GM21528 (cell line): Measurements from ENCODE around the gene TACR1.
A peak's percentile ranks its signal among the peaks of the same experiment; 100 is the strongest.
"Not testable (repeated sequence)": the region's sequence is repeated elsewhere in the genome, so short reads cannot be mapped to it uniquely, and the experiment has no call there.

Source experiments
- ATAC-seq: cut with Tn5 transposase; IDR thresholded peaks from one replicate; pipeline ENCODE4 v1.9.1; 2021; ENCODE audit warnings: mild to moderate bottlenecking, moderate library complexity; ENCODE audit not compliant: unreplicated experiment, low FRiP score

TACR1 gene

DNA sequence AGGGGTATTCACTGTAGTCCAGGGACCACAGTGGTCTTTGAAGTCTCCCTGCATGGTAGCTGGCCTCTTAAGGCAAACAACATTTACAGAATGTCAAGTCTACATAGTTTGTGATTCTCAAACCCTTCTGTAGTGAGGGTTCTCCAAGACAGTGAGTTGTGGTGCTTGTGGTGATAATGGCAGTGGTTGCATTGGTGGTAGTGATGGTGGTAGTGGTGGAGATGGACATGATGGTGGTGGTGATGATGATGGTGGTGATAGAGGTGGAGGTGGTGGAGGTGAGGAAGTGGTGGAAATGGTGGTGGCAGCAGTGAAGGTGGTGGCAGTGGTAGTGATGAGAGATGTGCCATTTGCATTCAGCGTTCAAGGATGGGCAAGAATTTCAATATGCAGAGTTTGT lies 104.9 kb downstream of the TACR1 start:
- no peak for ATAC-seq

DNA sequence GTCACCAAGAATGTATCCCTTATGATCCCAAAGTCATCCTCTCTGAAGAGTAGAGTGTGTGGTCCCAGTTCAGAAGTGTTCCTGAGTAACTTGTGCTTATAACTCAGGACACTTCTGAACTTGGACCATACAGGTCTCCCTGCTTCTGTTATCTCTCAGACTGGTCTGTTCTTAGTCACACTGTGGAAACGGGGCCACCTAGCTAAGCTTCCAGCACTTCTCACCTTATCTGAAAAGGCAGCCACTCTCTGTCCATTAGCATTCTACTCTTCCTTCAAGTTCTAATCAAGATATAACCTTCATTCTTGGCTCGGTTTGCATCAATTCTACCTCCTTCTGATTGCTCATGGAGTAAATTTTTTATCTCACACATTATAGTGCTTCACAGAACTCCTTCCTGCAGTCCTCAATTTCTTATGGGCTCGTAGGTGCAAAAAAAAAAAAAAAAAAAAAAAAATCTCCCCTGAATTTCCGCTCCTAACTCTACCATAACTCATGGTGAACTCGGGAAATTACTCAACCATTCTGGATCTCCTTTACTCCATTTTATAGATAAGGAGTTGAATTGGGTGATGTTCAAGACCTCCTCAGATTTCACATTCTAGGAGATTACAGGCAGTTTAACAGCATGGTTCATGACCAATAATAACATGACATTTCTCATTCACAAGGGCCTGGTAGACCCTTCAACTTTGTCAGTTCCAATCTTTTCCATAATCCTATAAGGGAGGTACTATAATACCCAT lies 108.4 kb downstream of the TACR1 start:
- no peak for ATAC-seq

DNA sequence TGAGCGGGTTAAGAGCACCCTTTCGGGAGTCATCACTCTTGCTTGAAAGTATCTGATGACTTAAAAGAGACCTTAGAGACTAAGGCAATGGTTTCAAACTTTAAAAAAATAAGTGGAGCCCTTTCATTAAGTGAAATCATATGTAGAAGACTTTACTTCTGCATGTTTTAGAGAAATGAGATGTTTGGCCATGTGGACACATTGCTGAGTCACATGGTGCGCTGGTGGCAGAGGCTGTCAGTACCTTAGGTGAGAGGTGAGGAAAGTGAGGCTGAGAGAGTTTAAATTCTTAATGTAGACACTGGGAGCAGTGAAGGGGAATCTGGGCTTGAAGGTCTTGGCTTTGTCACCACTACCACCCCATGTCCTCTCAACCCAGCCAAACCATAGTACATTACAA lies 109.8 kb downstream of the TACR1 start:
- no peak for ATAC-seq

DNA sequence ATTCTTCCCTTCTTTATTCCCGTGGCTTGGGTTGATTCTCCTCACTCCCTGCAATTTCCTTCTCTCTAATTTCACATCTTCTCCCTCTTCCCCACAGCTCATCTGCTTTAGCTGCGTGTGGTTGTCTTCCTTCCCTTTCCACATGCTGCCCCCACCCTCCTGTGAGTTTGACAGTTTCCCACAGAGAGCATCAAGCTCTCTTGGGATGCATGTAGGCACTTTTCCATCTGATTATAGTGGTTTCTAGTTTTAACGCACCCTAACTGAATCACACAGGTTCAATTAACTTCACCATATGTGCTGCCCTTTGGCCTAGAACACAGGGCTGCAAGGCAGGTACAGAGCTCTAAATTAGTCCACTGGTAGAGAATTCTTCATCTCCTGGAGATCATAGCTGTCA lies 110.5 kb downstream of the TACR1 start:
- ATAC-seq: no peak

DNA sequence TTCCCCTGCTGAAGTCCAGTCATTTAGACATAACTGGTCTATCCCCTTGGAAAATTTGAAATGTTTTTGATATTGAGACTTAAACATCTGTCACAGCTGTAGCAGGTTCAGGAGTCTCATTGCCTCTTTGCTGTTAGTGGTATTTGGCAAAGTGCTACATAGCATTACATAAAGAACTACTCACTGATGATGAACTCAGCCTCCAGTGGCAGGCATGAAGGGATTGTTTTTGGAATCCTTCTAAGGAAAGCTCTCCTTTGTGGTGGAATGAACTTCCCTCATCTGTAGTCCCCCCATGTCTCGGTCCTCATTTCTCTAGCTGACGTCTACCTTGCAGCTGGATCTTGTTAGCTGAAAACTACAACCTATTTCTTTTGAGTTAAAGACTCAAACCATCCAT lies 111.6 kb downstream of the TACR1 start:
- ATAC-seq: no peak

DNA sequence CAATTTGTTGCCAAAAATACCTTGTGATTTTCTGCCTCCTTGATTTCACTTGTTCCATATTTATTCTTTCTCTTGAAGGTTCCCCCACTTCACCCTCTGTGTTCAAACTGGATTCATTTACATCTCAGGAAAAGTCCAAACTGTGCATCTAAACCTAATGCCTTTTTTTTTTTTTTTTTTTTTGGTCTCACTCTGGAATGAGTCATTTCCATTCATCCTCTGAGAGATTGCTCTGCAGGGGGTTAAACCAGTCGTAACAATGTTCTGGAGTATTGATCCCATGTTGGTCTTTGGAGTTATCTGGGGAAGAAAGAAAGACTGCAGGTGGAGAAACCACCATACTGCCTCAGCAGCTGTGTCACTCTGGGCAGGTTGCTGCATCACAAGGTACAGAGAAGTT lies 119.7 kb downstream of the TACR1 start:
- ATAC-seq: no peak

DNA sequence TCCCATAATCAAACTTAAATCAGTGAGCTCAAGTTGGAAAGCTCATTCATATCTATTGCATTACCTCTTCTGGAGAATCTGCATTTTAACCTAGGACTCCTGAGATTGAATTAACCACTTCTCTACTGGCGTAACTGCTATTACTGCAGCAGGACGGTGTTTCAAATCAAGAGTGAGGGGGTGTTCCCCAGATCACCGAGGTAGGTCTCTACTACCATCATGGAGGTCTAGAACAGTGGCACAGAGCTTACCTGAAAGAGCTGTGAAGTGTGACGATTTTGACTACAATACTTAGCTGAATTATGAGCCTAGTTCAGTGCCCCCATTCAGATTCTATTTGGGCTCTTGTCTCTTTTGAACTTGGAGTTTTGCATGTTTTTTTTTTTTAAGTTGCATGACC lies 121.4 kb downstream of the TACR1 start:
- ATAC-seq: no peak

DNA sequence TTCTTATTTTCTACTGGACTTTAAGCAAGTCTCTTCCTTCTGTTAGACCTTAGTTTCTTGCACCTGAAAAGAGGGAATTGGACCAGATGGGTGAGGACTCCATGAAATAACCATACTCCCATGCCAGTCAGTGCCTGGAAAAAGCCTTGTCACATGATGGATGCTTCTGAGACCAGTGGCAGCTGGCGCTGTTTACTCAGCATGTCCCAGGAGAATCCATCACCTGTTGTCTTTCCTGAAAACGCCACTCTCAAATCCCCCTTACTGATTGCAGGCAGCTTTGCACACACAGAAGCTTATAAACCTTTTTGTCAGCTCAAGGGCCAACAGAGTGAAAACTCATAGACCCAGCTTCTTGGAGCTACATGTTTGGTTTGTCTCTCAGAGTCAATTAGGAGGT lies 123.2 kb downstream of the TACR1 start:
- no peak for ATAC-seq

DNA sequence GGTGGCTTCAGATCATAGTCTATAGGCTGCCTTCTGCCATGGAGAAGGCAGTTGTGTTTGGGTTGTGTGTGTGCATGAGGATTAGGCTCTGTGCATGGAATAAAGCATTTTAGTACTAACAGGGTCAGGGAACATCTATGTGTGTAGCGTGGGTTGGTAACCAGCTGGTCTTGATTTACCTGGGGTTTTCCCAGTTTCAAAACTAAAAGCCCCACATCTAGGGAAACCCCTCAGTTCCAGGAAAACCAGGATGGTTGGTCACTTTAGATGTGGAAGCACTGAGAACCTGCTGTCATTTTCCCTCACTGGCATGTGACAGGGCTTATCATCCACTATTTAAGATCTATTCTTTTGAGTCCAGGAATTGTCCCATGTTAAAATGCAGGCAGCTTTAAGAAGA lies 124.6 kb downstream of the TACR1 start:
- ATAC-seq: no peak

DNA sequence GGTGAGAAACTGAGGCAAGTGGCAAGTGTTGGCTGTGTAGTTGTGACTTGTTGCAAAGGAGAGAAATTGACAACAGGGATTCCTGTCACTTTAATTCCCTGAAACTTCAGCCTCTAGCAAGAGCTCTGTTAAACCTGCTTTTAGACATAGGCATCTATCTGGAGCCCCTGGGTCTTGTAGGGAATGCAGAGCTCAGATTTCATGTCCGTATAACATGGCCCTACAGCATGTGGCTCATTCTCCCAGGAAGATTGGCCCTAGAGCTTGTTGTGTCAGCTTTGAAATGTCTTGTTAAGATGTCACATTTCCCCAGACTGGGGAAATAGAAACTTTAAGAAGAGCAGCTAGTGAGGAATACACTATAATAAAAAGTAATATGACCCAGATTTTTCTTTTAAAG lies 125.1 kb downstream of the TACR1 start:
- no peak for ATAC-seq

DNA sequence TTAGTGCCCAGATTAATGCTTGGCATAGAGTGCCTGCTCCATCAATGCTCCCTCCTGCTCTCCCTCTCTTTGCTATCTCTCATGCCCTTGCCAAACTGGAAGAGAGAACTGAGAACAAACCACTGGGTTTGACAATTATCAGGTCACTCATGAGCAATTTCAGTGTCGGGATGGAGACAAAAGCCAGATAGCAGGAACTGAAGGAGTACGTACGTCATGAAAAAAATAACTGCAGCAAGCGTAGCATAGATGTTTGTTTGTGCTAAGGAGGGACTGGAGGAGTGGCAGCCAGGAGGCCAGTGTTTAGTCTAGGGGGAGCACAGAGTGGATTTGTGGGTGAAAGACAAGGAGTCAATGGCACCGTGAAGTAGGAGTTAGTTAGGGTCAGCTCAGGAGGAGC lies 127.6 kb downstream of the TACR1 start:
- no peak for ATAC-seq

DNA sequence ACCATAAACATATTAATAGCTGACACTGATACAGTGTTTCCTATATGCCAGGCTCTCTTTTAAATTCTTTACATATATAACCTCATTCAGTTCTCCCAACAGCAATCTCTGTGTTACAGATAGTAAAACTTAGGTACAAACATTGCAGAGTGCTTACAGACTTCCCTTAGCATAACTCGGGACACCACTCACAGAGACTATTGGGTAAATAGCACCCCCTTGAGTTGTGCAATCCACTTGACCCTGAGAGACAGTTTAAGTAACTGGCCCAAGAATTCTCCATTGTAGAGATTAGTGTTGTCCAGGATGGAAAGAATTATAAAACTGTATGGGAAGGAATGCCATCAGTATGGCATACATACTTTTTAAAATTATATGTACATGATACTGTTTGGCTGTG lies 130.8 kb downstream of the TACR1 start:
- no peak for ATAC-seq

DNA sequence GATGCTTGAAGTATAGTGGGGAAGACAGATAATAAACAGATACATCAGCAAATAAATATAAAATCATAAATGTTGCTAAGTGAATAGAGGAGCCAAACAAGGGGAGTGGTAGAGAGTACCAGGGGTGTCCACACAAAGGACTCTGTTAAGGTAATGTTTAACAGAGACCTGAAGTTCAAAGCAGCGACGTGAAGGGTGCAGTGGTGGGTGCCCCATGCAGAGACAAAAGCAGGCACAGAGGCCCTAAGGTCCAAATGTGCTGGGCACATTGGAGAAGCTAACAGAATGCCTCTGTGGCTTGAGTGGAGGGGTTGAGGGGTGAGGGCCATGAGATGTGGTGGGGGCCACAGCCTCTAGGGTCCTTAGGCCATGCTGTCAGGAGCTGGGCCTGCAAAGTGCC lies 131.8 kb downstream of the TACR1 start:
- ATAC-seq: no peak

DNA sequence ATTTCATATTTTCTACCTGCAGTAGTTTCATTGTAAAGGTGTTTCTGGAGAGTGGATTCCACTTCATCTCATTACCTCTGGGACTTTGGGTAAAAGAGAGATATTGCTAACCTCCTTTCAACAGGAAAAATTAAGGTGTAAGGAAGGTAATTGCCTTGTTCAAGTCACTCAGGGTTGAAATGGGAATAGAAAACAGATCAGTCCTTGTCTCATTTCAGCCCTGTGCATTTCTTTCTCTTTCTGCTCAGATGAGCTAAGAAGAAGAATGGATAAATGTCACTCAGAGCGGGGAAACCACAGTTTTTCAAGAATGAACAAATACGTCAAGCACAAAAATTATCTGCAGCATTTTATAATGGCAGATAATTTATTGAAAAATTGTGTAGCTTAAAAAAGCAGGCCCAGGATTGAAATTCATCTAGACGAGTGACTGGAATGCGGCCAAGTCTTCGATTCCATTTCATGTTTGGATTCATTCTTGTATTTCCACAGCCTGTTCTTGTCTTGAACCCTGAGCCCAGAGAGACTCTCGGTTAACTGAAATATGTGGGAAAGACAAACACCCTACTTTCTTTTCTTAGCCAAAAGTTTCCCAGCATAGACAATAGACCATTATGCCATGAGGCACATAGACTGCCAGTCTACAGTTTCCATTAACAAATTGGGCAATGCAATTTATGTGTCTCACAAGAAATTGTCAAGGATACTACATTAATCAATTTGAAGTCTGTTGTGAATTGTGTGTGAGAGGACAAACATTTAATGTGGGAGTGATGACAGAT lies 133.0 kb downstream of the TACR1 start:
- no peak for ATAC-seq

DNA sequence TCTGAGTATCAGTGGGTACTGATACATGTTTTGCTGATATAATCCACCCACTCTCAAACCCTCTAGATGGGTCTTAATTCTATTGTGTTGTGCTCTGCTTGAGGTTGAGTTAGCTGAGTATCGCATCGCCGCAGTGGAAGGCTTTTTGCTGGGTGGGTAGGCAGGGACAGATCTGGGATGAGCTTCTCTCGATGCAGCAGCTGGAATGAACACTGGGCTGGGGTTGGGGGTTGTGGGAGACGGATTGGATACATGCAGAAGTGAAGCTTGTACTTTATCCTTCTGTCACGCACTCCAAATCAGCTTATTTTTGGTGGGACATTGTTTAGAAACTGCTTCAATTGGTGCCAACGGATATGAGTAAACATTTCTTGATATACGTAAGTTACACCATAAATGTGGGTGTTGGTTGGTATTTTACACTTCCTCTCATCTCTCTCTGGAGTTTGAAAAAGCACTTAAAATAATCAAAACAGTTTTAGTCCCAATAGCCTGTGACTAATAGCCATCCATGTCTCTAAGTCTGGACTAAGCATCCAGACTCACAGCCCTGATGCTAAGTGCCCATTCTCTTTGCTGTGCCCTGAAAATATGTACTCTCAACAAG lies 133.8 kb downstream of the TACR1 start:
- no peak for ATAC-seq

DNA sequence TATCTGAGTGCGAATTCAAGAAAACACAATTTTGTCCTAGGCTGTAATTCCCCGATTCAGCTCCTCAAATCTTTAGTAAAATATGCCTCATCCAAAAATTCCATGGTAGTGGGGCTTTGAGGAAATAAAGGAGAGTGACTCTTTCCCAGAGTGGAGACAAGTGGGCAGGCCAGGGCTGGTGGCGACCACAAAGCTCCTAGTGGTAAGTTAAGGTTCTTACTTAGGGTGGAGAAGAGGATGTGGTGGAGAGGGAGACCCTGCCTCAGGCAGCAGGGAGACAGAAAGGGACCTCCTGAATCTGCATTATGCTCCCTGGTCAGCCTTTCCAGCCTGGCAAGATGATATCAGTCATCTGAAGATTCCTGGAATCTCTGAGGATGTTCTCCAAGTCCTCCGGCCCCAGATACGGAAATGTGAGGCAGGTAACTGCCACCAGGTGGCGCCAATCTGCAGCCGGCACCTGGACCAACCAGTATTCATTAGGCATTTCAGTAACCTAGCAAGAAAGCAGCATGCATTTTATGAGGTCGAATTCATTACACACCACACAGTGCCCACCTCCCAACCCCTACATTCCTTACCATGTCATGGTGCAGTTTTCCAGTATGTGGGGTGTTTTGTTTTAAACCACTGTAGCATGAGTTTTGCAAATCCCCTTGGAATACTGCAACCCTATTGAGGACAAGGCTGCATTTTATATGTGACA lies 134.5 kb downstream of the TACR1 start:
- ATAC-seq: no peak

DNA sequence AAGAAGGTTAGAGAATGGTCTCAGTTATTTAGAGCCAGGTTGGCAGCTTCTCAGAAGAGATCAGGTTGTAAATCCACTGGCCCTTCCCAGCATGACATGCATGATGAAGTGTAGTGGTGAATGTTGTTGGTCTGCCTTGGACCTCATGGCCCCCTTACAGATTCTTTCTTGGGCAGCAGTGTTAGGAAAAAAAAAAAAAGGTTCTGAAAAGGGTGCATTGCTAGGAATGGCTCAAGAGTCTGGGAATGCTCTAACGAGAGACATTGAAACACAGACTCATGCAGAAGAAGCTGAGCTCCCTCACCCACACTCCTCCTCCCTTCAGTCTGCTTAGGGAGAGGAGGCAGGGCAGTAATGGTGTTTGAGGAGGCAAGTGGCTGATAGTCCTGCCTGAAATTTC lies 135.4 kb downstream of the TACR1 start:
- ATAC-seq: no peak

DNA sequence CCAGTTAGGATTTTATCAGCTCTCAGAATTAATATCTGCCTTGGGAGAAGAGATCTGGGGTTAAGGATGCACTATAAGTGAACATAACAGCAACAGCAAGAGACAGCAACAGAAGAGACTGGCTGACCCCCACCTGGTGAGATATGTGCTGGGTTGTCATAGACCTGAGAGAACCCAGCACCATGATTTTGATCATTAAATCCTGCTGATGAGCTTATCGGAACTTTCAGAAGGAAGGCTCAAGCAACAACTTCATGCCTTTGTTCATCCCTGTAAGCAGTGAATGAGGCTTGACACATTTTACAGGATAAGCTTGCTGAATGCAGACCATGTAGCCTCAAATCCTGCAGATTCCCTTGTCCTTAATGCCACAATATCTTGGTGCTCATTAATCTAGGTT lies 140.9 kb downstream of the TACR1 start:
- ATAC-seq: no peak

DNA sequence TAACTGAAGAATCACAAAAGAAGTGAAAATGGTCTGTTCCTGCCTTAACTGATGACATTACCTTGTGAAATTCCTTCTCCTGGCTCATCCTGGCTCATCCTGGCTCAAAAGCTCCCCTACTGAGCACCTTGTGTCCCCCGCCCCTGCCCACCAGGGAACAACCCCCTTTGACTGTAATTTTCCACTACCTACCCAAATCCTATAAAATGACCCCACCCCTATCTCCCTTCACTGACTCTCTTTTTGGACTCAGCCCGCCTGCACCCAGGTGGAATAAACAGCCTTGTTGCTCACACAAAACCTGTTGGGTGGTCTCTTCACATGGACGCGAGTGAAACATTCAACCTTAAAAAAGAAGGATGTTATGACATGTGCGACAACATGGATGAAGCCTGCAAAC lies 142.2 kb downstream of the TACR1 start:
- ATAC-seq: not testable (repeated sequence)

DNA sequence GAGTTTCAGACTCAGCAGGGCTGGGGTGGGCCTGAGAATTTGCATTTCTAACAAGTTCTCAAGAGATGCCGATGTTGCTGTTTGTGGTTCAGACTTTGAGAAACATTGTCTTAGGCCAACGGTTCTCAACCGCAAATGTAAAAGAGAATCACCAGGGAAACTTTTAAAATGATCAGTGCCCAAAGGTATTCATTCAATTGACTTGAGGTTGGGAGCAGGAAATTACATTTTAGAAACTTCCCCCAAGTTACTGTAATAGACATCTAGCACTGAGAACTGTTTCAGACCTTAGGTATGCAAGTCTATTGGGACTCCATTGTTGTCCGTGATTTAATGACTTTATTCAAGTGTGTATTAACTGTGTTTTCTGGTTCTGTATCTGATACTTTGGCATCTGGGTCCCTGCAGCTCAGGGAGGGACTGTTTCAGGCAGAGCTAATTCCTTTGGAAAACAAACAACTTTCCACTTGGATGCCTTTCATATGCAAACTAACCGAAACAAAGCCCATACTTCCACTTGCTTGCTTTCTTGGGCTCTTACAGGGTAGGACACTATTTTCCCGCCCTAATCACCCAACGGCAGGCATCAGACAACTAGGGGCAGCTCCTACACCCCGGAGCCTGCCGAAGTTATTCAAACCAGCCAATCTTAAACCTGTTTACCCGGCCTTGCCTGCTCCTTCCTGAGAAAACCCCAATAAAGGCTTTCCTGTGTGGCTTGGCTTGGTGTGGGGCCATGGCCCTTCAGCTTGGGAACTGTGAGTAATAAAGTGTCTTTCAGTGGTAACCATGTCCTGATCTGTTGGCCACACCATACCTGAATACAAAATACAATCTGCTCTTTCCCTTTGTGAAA lies 143.3 kb downstream of the TACR1 start:
- peak; percentile 63 for ATAC-seq
